ENCODE results near the gene ARHGDIA. TPM values are rescaled to one million over a fixed set of nuclear protein-coding genes. Genes with fewer than 3 reads are reported as not detected.

ARHGDIA gene
- total and polyA plus RNA-seq, 2 of the 8 experiments (the other 6 are each of a cell fraction or from before 2014, with no cell fraction given) = 62.4 to 217 TPM

DNA sequence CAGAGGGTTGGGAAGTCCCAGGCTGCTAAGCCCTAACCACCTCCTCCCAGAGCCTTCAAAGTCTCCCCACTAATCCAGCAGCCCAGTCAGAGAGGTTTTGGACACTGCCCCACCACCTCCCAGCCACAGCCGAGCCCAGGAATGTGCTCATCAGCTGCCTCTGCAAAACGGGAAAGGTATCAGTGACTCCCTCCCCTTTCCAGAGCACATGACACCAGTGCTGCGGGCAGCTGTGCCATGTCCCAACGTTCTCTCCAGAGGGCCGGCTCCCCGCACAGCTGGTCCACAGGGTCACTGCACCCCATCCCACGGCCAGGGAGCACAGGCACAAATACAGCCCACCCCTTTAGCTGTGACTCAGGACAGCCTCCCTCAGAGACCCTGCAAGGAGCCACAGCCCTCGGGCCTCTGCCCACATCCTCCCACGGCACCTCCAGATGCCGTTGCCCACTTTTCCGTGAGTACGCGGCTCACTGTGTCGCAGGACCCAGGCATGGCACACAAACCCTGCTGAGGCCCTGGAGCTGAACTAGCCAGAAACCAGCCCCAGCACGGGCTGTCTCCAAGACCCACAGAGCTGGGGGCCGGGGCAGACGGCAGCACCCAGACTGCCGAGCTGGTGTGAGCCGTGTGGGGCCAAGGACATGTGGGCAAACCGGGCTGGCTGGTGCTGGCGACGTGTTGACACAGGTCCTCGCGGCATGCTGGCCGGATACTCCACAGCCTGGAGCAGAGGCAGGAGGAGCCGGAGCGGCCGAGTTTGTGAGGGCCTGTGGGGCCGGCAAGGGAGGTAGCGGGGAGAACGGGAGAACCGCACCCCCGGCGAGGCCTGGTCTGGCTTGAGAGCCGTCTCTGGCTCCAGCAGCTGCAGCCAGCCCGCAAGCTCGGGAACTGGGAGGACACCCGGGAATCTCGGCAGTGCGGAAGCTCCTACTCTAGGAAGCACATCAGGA, 30.0 kb downstream of the ARHGDIA start:
- Histone ChIP-seq H3K79me1 (ENCODE audit: low read depth, low read length) (no peaks in the 10 kb centered on the region), H2AK5ac (ENCODE audit: low read depth, low read length) (no peak overlapping the region), H3K14ac (ENCODE audit: insufficient read length) (no peak overlapping the region), H3K4me2 (ENCODE audit: insufficient read depth in 1 of 2, low read depth in 2 of 2, low read length in 2 of 2) (no peak overlapping the region), H2BK20ac (ENCODE audit: low read length) (no peak overlapping the region), H3K9ac (replicated peaks in 1 of 4; ENCODE audit: extremely low read depth in 1 of 4, low read depth in 3 of 4, low read length in 3 of 4) (no peak overlapping the region), H4K8ac (ENCODE audit: extremely low read depth, insufficient read depth, low read length) (peak overlapping the region; percentile 19; the same call in 1 of the 2 replicates), H3K4me3 (ENCODE audit: extremely low read depth in 1 of 4, insufficient read depth in 2 of 4, low read depth in 3 of 4, low read length in 4 of 4) (no peak overlapping the region), H3K23me2 (ENCODE audit: low read depth, low read length) (no peaks in the 10 kb centered on the region), H2AFZ (ENCODE audit: low read length) (no peak overlapping the region), H2BK15ac (ENCODE audit: low read length) (no peak overlapping the region), H2BK5ac (ENCODE audit: low read depth, low read length) (no peak overlapping the region), H3K9me3 (ENCODE audit: insufficient read depth in 2 of 2, low read depth in 1 of 2, low read length in 1 of 2) (no peaks in the 10 kb centered on the region), H3K23ac (ENCODE audit: insufficient read length) (no peak overlapping the region), H2BK120ac (replicated peaks; ENCODE audit: low read depth, low read length) (no peak overlapping the region), H3K4ac (replicated peaks; ENCODE audit: insufficient read length, low read depth, low read length) (no peak overlapping the region), H4K91ac (replicated peaks; ENCODE audit: insufficient read length, low read length) (no peak overlapping the region), H3K27me3 (replicated peaks in 1 of 4; ENCODE audit: control insufficient read depth in 3 of 4, extremely low read depth in 1 of 4, insufficient read depth in 3 of 4, low read length in 3 of 4) (no peaks in the 10 kb centered on the region; a peak in 2 of 7 replicates), H3K36me3 (ENCODE audit: control insufficient read depth in 2 of 4, insufficient read depth in 4 of 4, low read length in 3 of 4) (peaks cover 12 to 30% (median 25%) of the 10 kb centered on the region in 4 experiments), H4K20me1 (replicated peaks in 1 of 2; ENCODE audit: control insufficient read depth in 1 of 2, insufficient read depth in 2 of 2, low read length in 2 of 2) (peaks cover 2 to 8% of the 10 kb centered on the region in 2 experiments), H4K5ac (ENCODE audit: insufficient read length, low read depth, low read length) (no peak overlapping the region), H2BK12ac (ENCODE audit: low read depth, low read length) (no peak overlapping the region), H3K4me1 (replicated peaks in 1 of 4; ENCODE audit: control insufficient read depth in 3 of 4, insufficient read depth in 4 of 4, low read length in 3 of 4) (peaks cover 0 to 3% (median 0%) of the 10 kb centered on the region in 4 experiments; a peak in 2 of 7 replicates), H3K56ac (replicated peaks; ENCODE audit: insufficient read length, low read depth, low read length) (no peak overlapping the region), H3K79me2 (ENCODE audit: control insufficient read depth in 1 of 2, insufficient read depth in 2 of 2, low read length in 2 of 2) (no peaks in the 10 kb centered on the region), H3K18ac (ENCODE audit: extremely low read depth, low read length) (no peak overlapping the region), H3K27ac (ENCODE audit: low read depth, low read length) (0 out of 2 replicates have a peak overlapping the region, but pooled peaks have one; percentile 2)
- TF ChIP-seq TEAD4 (IDR thresholded peaks at IDR 0.05; ENCODE audit: low read depth, low read length) = peak; percentile 48
- TF ChIP-seq HDAC6 (IDR thresholded peaks at IDR 0.05; ENCODE audit: low read depth, low read length) = no peak
- POLR2A ChIA-PET (ENCODE audit: partially characterized antibody) = interaction anchor here (0.6 to 5.7 kb wide), 13 partner anchors 7 to 182 kb away, joined by 3 to 37 read pairs (median 4); partner anchors contain the start of genes CENPX, MCRIP1, MRPL12 and P4HB
- WGBS, 2 experiments (ENCODE audit: extremely low coverage in 1 of 2, insufficient coverage in 1 of 2, insufficient read length in 1 of 2, insufficient replicate concordance in 2 of 2, low coverage in 1 of 2, low lambda C conversion rate in 2 of 2, missing lambda C conversion rate in 1 of 2) = 90% methylated on average over 39 of the region's 40 CpGs; no CpG with 5 or more reads in 1 of the 2 experiments
- no peak for DNase-seq (ENCODE audit: low read depth in 1 of 2, low spot score in 2 of 2)
- CTCF ChIA-PET (ENCODE audit: partially characterized antibody) = interaction anchor here (0.6 to 1.6 kb wide), 6 partner anchors 12 to 175 kb away, joined by 3 to 6 read pairs (median 3); no protein-coding TSS in a partner anchor
- no peak for FAIRE-seq
